ENCODE measurements around the gene IQCM. TPM values are rescaled to one million over a fixed set of nuclear protein-coding genes. Genes with fewer than 3 reads are reported as not detected.

The IQCM gene
- total and polyA plus RNA-seq, 10 donors, result not detected

DNA sequence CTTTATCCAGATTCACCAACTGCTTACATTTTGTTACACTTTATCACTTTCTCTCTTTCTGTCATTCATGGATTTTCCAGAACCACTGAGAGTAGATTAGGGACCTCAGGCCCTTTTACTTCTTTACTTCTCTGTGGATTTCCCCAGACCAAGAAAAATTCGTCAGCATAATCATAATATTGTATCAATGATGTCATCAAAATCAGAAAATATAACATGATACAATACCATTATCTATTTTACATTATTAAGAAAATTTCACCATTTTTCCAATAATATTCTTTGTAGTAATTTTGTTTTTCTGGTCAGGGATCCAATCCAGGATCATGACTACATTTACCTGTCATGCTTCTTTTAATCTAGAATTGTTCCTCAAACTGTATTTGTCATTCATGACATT is 494.2 kb downstream of the IQCM start:
- TF ChIP-seq, protein P1, sequence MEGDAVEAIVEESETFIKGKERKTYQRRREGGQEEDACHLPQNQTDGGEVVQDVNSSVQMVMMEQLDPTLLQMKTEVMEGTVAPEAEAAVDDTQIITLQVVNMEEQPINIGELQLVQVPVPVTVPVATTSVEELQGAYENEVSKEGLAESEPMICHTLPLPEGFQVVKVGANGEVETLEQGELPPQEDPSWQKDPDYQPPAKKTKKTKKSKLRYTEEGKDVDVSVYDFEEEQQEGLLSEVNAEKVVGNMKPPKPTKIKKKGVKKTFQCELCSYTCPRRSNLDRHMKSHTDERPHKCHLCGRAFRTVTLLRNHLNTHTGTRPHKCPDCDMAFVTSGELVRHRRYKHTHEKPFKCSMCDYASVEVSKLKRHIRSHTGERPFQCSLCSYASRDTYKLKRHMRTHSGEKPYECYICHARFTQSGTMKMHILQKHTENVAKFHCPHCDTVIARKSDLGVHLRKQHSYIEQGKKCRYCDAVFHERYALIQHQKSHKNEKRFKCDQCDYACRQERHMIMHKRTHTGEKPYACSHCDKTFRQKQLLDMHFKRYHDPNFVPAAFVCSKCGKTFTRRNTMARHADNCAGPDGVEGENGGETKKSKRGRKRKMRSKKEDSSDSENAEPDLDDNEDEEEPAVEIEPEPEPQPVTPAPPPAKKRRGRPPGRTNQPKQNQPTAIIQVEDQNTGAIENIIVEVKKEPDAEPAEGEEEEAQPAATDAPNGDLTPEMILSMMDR (IDR thresholded peaks at IDR 0.05 in 8 of 11, conservative IDR thresholded peaks at IDR 0.05 in 3 of 11), result no peak
- TF ChIP-seq POLR2A (IDR thresholded peaks at IDR 0.05) (no peak), POLR2AphosphoS5 (IDR thresholded peaks at IDR 0.05) (no peak)
- Histone ChIP-seq H3K4me3 (no peak overlapping the region), H3K9me3 (peaks cover 0 to 39% (median 30%) of the 10 kb centered on the region in 8 donors), H3K27me3 (replicated peaks in 1 of 7) (no peaks in the 10 kb centered on the region), H3K4me1 (no peaks in the 10 kb centered on the region), H3K27ac (no peak overlapping the region), H3K36me3 (no peaks in the 10 kb centered on the region)
- WGBS, 5 donors, result 45 to 66% (median 54%) methylated on average over 1 of the region's 1 CpG
- DNase-seq, result no peak
- intact Hi-C loops (cut with DNase I; ENCODE audit: low total_unique reads), result no loop called here

DNA sequence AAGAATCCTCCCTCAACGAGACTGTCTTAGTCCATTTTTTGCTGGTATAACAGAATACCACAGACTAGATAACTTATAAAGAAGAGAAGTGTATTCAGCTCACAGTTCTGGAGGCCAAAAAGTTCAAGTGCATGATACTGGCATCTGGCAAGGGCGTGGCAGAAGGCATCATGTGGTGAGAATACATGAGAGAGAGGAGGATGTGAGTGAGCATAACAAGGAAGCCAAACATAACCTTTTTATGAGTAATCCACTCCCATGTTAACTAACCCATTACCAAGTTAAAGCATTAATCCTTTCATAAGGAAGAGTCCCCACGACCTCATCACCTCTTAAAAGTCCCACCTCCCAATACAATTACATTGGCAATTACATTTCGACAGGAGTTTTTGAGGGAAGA is 504.6 kb downstream of the IQCM start:
- WGBS, 5 donors, result 55 to 68% (median 62%) methylated on average over 4 of the region's 4 CpGs
- H3K27ac ChIP-seq, result no peak overlapping the region
- no peak for DNase-seq
- TF ChIP-seq POLR2A (IDR thresholded peaks at IDR 0.05) (no peak), POLR2AphosphoS5 (IDR thresholded peaks at IDR 0.05) (no peak)
- TF ChIP-seq, protein P1 (IDR thresholded peaks at IDR 0.05 in 8 of 11, conservative IDR thresholded peaks at IDR 0.05 in 3 of 11), result no peak
- peaks cover 0 to 17% (median 0%) of the 10 kb centered on the region in 8 donors for H3K9me3 ChIP-seq
- intact Hi-C loops (cut with DNase I; ENCODE audit: low total_unique reads), result no loop called here
- no peaks in the 10 kb centered on the region for H3K36me3 ChIP-seq
- H3K4me3 ChIP-seq, result no peak overlapping the region
- no peaks in the 10 kb centered on the region for H3K27me3 ChIP-seq (replicated peaks in 1 of 7)
- H3K4me1 ChIP-seq, result no peaks in the 10 kb centered on the region

DNA sequence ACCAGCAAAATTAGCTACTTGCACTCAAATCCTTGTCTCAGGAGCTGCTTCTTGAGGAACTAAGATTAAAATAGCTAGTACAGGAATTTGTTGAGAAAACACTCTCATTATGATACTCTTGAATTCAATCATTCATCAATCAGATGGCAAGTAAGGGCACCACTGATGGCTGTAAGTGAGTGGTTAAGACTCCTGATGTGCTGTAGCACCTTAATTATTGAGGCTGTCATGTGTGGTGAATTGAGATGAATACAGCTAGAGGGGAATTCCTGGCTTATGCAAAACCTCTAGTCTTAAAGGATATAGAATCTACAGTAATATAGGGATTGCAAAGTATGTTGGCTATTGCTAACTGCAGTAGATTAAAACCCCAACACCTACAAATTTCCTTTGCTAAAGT is 509.1 kb downstream of the IQCM start:
- DNase-seq, result no peak
- H3K4me1 ChIP-seq, result no peaks in the 10 kb centered on the region
- no peaks in the 10 kb centered on the region for H3K27me3 ChIP-seq (replicated peaks in 1 of 7)
- TF ChIP-seq POLR2A (IDR thresholded peaks at IDR 0.05) (no peak), POLR2AphosphoS5 (IDR thresholded peaks at IDR 0.05) (no peak)
- TF ChIP-seq, protein P1 (IDR thresholded peaks at IDR 0.05 in 8 of 11, conservative IDR thresholded peaks at IDR 0.05 in 3 of 11), result no peak
- H3K4me3 ChIP-seq, result no peak overlapping the region
- peaks cover 0 to 8% (median 0%) of the 10 kb centered on the region in 8 donors for H3K9me3 ChIP-seq
- intact Hi-C loops (cut with DNase I; ENCODE audit: low total_unique reads), result no loop called here
- H3K36me3 ChIP-seq, result no peaks in the 10 kb centered on the region
- H3K27ac ChIP-seq, result no peak overlapping the region

Data from spleen (tissue), 11 donors.